Left lobe of liver (tissue), 2 donors: ENCODE data around the gene OTOP1. TPM values are rescaled to one million over a fixed set of nuclear protein-coding genes. Genes with fewer than 3 reads are reported as not detected.
A peak's percentile ranks its signal among the peaks of the same experiment; 100 is the strongest.
"Not testable (repeated sequence)": the region's sequence is repeated elsewhere in the genome, so short reads cannot be mapped to it uniquely, and the experiment has no call there.

Experiments used
- ATAC-seq: fragments of 200-7000 bp; cut with Tn5 transposase; one replicate; pipeline ENCODE4 v1.9.1; 2020; ENCODE audit warnings: mild to moderate bottlenecking, moderate library complexity
- DNase-seq: peaks from one replicate; pipeline ENCODE4 v3.0.0-alpha.2; 2020; ENCODE audit warnings: low spot score
- total RNA-seq: library from RNA; stranded (reverse); gene quantifications from one replicate; pipeline ENCODE4 v1.2.1, GENCODE V29; 2021
- donor health status: DM: no; HTN: no; CAD: no; lungs with moderate emphysema.
- donor health status: DM: no; HTN: yes; CAD: no.

OTOP1 gene
- total RNA-seq, 1 donor from 2014 or later: not detected

- not testable (repeated sequence) for ATAC-seq, DNase-seq
These were observed 60.9 kb downstream of the OTOP1 start for GRCh38 chr4:4165701-4166392.

GRCh38 chr4:4164532-4165173, 62.1 kb downstream of the OTOP1 start:
- not testable (repeated sequence) for DNase-seq, ATAC-seq

- DNase-seq, ATAC-seq: not testable (repeated sequence)
These were observed 64.5 kb downstream of the OTOP1 start for GRCh38 chr4:4162186-4162585.

GRCh38 chr4:4160956-4161665, 65.6 kb downstream of the OTOP1 start:
- DNase-seq, ATAC-seq: not testable (repeated sequence)

GRCh38 chr4:4145622-4146021, 81.1 kb downstream of the OTOP1 start:
- ATAC-seq: not testable (repeated sequence)
- peak; percentile 54 for DNase-seq

GRCh38 chr4:4143376-4143775, 83.4 kb downstream of the OTOP1 start:
- not testable (repeated sequence) for ATAC-seq, DNase-seq

- not testable (repeated sequence) for DNase-seq
These were observed 84.0 kb downstream of the OTOP1 start for GRCh38 chr4:4142679-4143078.

GRCh38 chr4:4141186-4141585, 85.5 kb downstream of the OTOP1 start:
- not testable (repeated sequence) for DNase-seq, ATAC-seq

More at GRCh38 chr4:4142679-4143078, 84.0 kb downstream of the OTOP1 start:
- ATAC-seq: not testable (repeated sequence)

Other genes starting within 250 kb of the OTOP1 start
- gene TMEM128, start 21.3 kb upstream of the OTOP1 start, total RNA-seq: 4.7 TPM
- gene LYAR, start 63.2 kb upstream of the OTOP1 start, total RNA-seq: 3.0 TPM
- gene ZBTB49, start 63.3 kb upstream of the OTOP1 start, total RNA-seq: 3.2 TPM
- 0.13 TPM for gene NSG1, start 160.2 kb upstream of the OTOP1 start, total RNA-seq